Thyroid gland (tissue), 4 donors: ENCODE data around the gene ZC3H7A.

Source experiments
- POLR2A ChIP-seq, 2 donors: fragments of 450-650 bp; IDR thresholded peaks; one replicate each; pipeline ENCODE4 v1.6.1; 2017; ENCODE audit warnings: antibody characterized with exemption in 2 of 2, mild to moderate bottlenecking in 2 of 2, moderate library complexity in 1 of 2
- TF ChIP-seq, protein P1 (sequence below), 6 experiments: fragments of 200-600 bp in 3 of 6; fragments of 450-650 bp in 3 of 6; sonication (generic) in 3 of 6; IDR thresholded peaks; one replicate each; pipeline ENCODE4 v1.5.1; 2016 to 2019; ENCODE audit warnings: antibody characterized with exemption in 6 of 6, mild to moderate bottlenecking in 2 of 6, inconsistent platforms in 1 of 6, moderate library complexity in 1 of 6

DNA sequence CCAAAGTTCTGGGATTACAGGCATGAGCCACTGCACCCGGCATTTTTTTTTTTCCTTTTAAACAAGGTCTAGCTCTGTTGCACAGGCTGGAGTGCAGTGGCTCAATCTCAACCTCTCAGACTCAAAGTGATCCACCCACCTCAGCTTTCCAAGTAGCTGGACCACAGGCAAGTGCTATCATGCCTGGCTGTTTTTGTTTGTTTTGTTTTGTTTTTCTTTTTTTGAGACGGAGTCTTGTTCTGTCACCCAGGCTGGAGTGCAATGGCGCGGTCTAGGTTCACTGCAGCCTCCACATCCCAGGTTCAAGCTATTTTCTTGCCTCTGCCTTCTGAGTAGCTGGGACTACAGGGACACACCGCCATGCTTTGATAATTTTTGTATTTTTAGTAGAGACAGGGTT lies 19.1 kb upstream of the ZC3H7A start:
- TF ChIP-seq, protein P1, sequence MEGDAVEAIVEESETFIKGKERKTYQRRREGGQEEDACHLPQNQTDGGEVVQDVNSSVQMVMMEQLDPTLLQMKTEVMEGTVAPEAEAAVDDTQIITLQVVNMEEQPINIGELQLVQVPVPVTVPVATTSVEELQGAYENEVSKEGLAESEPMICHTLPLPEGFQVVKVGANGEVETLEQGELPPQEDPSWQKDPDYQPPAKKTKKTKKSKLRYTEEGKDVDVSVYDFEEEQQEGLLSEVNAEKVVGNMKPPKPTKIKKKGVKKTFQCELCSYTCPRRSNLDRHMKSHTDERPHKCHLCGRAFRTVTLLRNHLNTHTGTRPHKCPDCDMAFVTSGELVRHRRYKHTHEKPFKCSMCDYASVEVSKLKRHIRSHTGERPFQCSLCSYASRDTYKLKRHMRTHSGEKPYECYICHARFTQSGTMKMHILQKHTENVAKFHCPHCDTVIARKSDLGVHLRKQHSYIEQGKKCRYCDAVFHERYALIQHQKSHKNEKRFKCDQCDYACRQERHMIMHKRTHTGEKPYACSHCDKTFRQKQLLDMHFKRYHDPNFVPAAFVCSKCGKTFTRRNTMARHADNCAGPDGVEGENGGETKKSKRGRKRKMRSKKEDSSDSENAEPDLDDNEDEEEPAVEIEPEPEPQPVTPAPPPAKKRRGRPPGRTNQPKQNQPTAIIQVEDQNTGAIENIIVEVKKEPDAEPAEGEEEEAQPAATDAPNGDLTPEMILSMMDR (IDR thresholded peaks at IDR 0.05): no peak
- TF ChIP-seq POLR2A (IDR thresholded peaks at IDR 0.05): no peak
